GM18861 (cell line): ENCODE data around the gene ST8SIA4.

ENCODE experiments used
- ATAC-seq: cut with Tn5 transposase; IDR thresholded peaks from one replicate; pipeline ENCODE4 v1.9.1; 2021; ENCODE audit not compliant: unreplicated experiment

The ST8SIA4 gene, protein sequence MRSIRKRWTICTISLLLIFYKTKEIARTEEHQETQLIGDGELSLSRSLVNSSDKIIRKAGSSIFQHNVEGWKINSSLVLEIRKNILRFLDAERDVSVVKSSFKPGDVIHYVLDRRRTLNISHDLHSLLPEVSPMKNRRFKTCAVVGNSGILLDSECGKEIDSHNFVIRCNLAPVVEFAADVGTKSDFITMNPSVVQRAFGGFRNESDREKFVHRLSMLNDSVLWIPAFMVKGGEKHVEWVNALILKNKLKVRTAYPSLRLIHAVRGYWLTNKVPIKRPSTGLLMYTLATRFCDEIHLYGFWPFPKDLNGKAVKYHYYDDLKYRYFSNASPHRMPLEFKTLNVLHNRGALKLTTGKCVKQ

GRCh38 chr5:100903039-100903887, at the start of gene ST8SIA4:
Gene ST8SIA4 (minus strand): TSS chr5:100903282. CDS start chr5:100902955, 327 bp downstream.
- peak; percentile 60 for ATAC-seq

- no peak for ATAC-seq
Measured at GRCh38 chr5:100950985-100951384, 47.9 kb upstream of the ST8SIA4 start.

GRCh38 chr5:100913298-100913697, 10.2 kb upstream of the ST8SIA4 start:
- ATAC-seq, result no peak

DNA sequence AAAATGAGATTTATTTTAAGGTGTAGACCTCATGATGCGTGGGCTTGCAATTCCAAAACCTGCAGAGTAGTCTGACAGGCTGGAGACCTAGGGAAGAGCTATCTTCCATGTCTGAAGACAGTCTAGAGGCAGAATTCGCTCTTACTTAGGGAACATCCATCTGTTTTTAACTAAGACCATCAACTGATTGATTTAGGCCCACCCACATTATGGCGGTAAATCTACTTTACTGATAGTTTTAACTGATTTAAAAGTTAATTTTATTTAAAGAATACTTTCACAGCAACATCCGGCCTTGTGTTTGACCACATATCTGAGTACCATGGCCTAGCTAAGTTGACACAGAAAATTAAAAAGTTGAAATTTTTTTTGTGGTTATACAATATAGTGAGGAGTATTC, 6.0 kb upstream of the ST8SIA4 start:
- ATAC-seq, result no peak

DNA sequence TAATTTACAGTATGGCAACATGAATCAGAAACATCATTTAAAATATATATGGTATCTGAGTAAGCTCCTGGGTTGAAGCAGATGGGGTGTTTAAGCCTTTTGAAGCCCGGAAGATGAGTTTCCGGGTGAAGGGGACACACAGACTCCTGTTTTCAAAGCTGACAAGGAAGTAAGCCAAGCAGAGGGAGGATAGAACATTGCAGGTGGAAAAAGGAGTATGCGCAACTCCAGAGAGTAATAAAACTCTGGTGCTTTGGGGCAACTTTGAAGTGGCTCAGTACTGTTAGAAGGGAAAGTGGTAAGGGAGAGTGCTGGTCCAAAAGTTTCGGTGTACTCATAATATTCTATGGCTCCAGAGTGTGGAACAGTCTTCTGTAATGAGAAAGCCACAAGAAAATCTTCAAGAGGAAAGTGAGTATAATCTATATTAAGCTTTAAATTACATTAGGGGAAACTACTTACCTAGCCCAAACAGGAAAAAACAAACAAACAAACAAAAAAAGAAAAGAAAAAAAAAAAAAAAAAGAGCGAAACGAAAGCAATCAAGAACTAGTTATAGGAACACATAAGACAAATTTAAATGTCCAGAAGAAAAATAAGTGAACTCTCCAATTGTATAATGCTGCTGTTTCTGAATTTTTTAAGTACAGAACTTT, 2.3 kb upstream of the ST8SIA4 start:
- ATAC-seq, result no peak

DNA sequence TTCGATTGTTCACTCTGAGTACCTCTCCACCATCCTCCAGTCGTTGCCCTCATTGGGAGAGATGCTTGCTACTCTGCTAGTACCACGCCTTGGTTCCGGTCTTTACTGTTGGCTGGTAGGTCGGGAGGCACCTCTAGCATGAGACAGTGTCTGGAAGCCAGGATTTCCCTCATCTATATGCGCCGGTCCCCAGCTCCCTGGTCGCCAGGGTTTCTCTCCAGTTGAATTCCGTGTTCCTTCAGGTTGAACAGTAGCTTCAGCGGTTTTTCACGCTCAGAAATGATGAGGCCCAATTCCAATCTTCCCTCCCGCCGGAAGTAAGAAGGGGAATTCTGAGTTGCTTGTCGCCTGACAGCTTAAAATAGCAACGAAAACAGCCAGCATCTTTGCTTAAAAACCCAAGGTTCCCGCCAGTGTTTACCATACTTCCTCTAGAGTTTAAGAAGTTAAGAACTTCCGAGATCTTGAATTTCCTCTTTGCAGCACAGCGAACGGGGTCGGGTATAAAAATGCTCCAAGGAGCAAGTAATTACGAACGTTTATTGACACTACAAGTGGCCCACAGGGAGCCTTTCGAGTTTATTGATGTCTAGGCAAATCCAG, 1.3 kb upstream of the ST8SIA4 start:
- ATAC-seq, result peak; percentile 27

GRCh38 chr5:100902440-100903038, 543 bp downstream of the ST8SIA4 start:
- ATAC-seq, result no peak

- ATAC-seq, result no peak
Measured at GRCh38 chr5:100901821-100902341, 1.2 kb downstream of the ST8SIA4 start.

DNA sequence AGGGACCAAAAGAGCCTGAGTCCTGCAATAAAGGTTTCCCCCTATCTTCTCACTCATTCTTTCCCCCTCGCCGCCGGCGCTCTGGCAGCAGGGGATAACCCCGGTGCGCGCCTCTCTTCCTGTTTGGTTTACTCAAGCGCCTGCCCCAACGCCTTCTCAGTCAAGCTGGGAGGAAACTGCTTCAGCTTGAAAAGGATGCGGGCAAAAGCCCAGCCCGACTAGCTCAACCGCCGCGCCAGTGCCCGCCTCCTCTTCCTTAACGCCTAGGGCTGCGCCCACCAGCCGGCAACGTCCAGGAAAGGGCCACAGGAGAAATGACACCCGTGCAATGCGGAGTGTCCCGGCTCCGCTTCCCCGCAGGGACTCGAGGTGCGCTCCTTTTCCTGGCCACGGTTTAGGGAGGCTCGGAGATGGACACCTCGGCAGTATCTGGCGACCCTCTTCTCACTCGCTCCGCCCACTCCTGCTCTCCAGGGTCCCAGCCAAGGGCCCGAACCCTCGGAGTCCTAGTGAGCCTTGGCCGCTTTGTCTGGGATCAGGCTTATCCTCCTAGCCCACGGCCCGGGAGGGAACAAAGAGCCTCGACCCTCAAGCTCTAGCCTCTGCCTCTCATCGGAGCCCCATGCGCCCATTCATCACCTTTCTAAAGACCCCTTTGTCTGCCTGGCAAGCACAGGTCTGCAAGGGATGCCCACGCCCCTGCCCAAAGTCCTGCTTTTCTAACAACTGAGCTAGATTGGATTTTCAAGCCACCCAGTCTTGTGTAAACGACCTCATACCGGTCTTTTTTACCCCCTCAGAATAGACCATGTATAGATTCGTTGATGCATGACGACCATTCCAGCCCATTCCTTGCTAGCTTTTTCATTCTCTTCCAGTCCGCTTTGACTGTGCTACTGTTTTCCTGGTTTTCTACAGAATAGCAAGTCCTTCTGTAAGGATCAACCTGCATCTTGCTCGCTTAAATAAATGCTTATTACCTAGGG, 2.0 kb downstream of the ST8SIA4 start:
- ATAC-seq, result peak; percentile 34

GRCh38 chr5:100900142-100900795, 2.8 kb downstream of the ST8SIA4 start:
- ATAC-seq, result no peak

DNA sequence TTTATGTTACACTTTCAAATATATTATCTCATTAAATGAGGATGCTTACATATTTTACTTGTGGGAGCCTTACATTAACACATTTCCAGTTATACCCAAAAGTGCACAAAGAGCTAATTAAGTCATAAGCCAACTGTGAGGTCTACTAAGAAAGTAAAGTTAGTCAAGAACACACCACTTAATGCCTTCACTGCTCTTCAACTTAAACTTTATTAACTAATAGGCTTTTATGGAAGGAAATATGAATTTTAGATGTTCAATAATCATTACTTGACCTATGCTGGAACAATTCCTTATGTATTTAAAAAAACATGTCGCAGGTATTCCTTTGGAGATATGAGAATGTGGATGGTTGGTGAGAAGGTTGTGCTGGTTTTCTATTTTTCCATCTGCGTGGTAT, 3.4 kb downstream of the ST8SIA4 start:
- ATAC-seq, result no peak

DNA sequence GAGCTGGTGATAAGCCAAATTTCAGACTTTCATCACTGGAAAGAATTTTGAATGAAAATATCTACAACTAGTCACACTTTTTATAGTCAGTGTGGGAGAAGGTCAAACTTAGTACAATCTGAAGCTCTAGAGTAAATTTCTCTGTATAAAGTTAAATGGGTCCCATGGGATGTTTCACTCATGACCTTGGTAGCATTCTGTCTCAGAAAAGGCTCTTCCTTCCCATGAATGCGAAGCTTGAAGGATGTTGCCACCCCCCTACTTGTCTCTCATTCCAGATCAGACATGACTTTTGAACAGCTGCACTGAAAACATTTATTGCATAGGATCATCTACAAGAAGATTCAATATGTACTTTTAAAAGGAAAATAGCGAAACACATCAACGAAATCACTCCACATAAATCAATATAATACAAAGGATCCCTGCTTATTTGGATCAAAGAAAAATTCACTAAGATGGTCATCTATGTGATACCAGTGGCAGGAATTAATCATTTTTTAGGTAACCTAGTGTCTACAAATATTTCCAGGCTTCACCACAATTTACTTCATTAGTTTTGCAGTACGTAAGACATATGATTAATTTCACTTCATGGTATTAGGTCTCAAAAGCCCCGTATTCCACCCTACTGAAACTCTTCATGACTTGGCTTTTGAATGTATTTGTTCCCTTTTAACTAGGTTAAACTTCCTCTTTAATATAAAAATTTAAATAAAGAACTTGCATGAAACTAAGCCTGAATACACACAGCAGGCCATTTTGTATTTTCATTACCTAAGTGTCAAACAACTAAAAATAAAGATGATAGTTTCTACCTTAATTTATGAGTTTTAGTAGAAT, 4.4 kb downstream of the ST8SIA4 start:
- no peak for ATAC-seq

GRCh38 chr5:100896054-100896453, 7.0 kb downstream of the ST8SIA4 start:
- no peak for ATAC-seq

DNA sequence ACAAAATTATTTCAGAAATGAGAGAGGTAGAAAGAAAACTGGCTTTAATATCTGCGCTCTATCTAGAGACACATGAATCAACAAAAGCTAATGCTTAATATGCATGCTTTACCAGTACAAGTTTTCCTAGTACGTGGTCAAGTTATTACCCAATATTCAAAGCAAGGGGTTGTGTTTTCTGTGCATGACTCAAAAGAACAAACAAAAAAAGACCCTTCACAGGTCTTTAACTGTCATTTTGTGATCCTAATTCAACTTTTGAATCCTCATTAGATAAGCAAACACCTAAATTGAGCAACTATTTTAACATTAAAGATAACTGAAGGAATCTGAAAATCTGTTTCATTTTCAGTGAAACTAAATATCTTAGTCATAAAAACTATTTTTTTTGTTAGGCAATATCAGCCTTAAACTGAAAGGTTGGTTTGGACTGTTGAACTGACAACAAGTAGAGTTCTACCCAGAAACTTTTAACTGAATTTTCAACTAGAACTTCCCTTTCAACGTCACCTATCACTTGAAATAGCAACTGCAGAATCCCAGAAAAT, 12.5 kb downstream of the ST8SIA4 start:
- peak; percentile 68 for ATAC-seq

GRCh38 chr5:100889896-100890295, 13.2 kb downstream of the ST8SIA4 start:
- ATAC-seq, result no peak

DNA sequence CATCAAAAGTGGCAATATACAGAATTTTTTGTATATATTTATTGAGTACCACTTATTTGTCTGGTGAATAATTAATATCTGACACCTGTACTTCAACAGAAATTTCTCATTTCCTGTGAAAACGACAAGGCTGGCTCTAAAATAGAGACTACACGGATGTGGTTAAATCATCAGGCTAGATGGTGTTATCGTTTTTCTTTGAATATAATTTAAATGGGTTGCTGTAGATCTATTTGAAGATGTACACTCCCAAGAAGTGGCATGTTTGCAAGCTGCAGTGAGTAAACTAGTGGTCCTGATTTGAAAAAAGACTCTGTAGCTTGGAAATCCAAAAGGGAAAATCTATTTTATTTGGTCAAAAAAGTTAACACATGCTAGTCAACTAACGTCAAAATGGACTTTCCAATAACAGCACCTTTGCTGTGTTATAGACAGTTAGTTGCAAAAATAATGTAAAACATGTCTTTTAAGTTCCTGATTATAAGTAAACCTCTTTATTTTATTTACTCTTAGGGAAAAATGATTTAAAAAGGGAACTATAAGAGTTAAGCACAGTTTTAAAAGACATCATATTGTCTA, 13.8 kb downstream of the ST8SIA4 start:
- ATAC-seq, result peak; percentile 55

DNA sequence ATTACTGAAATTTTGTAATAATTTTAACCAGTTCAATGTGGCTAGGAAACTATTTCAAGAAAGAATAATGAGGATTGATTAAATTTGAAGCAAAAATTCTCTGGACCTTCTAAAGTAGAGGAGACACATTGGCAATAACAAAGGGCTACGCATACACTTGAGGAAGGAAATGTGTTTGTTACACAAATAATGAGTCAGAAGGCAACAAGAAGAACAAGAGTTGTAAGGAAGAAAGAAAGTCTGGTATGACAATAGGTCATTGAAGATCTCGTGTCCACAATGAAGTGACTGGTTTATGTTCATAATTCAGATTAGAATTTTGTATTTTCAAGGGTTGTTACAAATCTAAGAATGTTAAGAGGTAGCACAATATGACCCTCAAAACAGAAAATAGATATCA, 25.8 kb downstream of the ST8SIA4 start:
- ATAC-seq, result no peak
